GM18520 (cell line): ENCODE results near the gene ZNF212.
A peak's percentile ranks its signal among the peaks of the same experiment; 100 is the strongest.

ENCODE experiments used
- ATAC-seq: cut with Tn5 transposase; IDR thresholded peaks from one replicate; pipeline ENCODE4 v1.9.1; 2021; ENCODE audit not compliant: unreplicated experiment

Gene ZNF212

GRCh38 chr7:149239345-149240143 is at the start of gene ZNF212:
Gene ZNF212, plus strand, starts transcription at chr7:149239651. Its CDS starts 128 bp downstream, at chr7:149239779.
- ATAC-seq: peak; percentile 97

DNA sequence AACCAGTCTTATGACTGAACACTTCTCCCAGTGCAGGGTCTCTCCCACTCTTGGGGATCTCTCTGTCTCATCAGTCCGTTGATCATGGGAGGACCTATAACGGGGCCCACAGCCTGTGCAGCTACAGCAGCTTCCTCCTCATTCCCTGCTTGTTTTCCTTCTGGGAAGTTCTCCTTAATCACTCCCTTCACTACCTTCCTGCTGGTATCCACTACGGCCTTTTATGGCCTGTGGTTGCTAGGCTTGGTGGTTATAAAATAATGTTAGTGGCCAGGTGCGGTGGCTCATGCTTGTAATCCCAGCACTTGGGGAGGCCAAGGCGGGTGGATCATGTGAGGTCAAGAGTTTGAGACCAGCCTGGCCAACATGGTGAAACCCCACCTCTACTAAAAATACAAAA is 47.6 kb upstream of the ZNF212 start:
- ATAC-seq: no peak

- no peak for ATAC-seq
These were observed 44.7 kb upstream of the ZNF212 start for GRCh38 chr7:149194799-149195179.

GRCh38 chr7:149195180-149196150 is 44.0 kb upstream of the ZNF212 start, which contains the start of gene ZNF282:
Gene ZNF282, plus strand, starts transcription at chr7:149195546. Its CDS starts 44 bp downstream, at chr7:149195590.
- ATAC-seq: peak; percentile 79

GRCh38 chr7:149196151-149196704 is 43.2 kb upstream of the ZNF212 start:
- ATAC-seq: no peak

- no peak for ATAC-seq
These were observed 42.7 kb upstream of the ZNF212 start for GRCh38 chr7:149196705-149197171.

- no peak for ATAC-seq
These were observed 41.8 kb upstream of the ZNF212 start for GRCh38 chr7:149197675-149198074.

- no peak for ATAC-seq
These were observed 41.2 kb upstream of the ZNF212 start for GRCh38 chr7:149198161-149198816.

- ATAC-seq: no peak
These were observed 40.0 kb upstream of the ZNF212 start for GRCh38 chr7:149199234-149199995.

DNA sequence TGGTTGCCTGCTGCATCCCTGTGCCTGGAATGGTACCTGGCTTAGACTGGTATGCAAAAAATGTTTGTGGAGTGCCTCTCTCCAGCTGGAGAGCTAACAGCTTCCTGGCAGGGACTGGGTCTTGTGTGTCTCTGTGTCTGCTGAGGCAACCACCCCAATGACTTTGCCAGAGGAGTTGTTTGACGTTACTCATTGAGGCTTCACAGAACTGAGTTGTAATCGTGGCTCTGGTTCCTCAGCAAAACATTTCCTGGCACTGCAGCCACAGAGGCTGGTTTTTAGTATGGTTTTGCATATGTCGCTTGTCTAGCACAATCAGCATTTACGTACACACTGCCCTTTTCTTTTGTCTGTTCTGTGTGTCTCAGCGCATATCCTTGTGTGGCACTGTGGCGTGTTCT is 36.6 kb upstream of the ZNF212 start:
- no peak for ATAC-seq

- ATAC-seq: no peak
These were observed 33.6 kb upstream of the ZNF212 start for GRCh38 chr7:149205690-149206381.

- ATAC-seq: no peak
These were observed 32.0 kb upstream of the ZNF212 start for GRCh38 chr7:149207324-149208035.

DNA sequence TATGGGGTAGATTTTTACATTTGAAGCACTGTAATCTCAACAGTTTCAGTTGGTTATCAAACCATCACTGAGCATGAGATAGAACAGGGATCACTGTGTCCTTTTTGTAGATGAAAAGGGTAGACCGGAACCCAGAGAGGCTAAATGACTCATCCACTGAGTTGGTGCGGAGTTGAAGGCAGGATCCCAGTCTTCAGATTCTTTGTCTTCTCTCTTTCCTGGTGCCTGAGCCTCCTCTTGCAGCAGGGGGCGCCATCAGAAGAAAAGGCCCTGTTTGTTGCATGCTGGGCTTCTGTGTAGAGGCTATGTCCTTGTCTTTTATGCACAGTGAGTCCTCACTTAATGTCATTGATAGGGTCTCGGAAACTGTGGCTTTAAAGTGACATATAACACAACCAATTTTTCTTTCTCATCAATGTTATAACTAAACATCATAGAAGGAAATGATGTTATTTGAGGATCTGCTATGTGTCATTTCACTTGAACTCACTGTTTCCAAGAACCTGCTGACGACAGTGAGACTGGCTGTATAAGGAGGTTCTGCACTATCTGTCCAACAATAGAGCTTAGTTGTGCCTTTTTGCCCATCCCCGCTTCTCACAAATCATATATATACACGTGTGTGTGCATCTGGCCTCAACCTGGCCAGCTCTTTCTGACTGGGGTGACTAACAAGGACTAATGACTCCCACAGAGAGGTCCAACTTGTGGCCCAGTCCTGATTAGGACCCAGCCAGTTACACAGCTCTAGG is 29.8 kb upstream of the ZNF212 start:
- no peak for ATAC-seq

DNA sequence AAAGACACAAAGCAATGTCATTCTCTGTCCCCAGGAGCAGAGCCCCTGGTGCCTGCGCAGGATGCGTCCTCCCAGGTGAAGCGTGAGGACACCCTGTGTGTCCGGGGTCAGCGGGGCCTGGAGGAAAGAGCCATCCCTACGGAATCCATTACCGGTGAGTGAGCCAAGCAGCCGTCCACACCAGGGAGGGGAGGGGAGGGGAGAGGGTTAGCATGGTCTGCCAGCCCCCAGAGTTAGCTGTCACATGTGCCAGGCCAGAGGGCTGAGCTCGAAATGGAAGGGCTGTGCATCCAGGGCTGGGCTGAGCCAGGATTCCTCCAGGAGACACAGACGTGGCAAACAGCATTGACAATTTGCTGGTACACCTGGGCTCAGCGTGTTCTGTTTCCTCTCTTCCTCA is 28.9 kb upstream of the ZNF212 start:
- ATAC-seq: no peak

- no peak for ATAC-seq
These were observed 25.3 kb upstream of the ZNF212 start for GRCh38 chr7:149214020-149214720.

DNA sequence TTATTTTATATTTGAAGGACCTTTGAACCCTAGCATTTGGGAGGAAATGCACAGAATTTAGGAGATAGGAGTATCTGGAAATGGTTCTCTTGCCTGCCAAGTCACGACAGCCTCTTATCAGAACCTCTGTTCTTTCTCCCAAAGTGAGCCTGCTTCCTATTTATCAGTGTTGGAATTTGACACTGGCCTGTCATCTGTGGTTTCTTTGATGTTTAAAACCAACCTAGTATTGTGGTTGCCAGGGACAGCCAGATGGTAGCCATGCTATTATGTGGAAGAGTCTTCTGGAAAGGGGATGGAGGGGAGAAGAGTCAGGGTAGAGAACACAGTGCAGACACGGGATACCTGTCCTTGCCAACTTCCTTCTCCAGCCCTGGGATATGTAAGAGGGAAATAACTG is 23.0 kb upstream of the ZNF212 start:
- ATAC-seq: no peak

DNA sequence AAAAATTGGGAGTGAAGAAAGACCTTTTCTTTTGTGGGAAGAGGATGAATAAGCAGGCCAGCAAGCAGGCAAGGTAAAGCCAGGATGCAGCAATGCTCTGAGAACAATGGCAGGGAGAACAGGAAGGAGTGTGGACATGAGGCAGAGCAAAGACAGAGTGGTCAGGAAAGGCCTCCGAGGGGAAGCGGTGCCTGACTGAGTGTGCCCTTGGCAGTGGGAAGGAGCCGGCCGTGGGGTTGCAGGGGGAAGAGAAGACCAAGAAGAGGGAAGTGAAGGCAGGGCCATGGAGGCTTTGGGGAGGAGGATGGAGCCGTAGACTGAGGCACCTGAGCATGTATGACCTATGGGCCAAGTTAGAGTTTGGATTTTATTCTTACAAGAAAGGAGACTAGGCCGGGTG is 21.9 kb upstream of the ZNF212 start:
- ATAC-seq: no peak
